Measurements from ENCODE around the gene PTPN23. TPM values are rescaled to one million over a fixed set of nuclear protein-coding genes. Genes with fewer than 3 reads are reported as not detected.

The PTPN23 gene
- total and polyA plus RNA-seq, 2 of the 13 experiments (the other 11 are each of a cell fraction or from before 2014, with no cell fraction given) = 2.3 to 3.7 TPM

DNA sequence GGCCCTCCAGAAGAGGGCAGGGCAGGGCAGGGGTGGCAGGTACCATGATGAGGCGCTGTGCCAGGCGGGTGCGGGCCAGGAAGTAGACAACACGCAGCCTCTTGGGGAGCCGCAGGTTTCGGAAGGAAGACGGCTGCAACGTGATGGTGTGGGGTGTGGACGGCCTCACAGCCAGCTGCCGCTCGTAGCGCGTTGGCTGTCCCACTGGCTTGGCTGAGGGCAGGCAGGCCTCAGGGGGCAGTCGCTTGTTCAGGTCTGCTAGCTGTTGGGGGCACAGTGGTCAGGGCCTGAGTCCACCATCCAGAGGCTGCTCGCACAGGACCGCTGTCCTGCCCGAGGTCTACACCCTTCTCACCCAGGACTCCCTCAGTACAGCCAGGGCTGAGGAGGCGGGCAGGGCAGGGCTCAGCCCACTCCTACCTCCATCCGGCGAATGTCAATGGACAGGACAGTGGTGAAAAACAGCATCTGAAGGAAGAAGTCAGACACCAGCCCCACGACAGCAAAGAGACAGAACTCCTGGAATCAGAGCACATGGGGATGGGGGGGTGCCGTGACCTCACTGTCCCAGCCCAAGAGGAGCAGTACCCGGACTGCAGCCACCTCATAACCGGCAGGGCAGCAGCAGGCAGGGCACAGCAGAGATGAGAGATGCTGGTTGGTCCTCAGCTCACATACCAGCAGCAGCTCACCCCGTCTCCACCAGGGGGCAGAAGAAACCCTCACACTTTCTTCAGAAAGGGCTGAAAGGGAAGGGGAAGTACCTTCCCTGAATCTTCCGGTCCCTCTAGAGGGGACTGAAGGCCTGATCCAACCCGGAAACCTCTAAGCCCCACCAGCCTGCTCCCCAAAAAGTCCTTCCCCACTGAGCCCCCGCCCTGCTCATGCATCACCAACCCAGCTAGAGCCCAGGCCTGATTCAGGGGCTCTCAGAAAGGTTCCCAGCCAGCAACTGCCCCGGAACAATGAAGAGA, 40.0 kb downstream of the PTPN23 start (continued):
- TF ChIP-seq ZNF484 (CRISPR knock-in tag; IDR thresholded peaks at IDR 0.05; ENCODE audit: borderline replicate concordance, low read depth) = no peak
- TF ChIP-seq ZNF839 (CRISPR knock-in tag; IDR thresholded peaks at IDR 0.05; ENCODE audit: borderline replicate concordance) = no peak
- TF ChIP-seq ZNF383 (CRISPR knock-in tag; IDR thresholded peaks at IDR 0.05; ENCODE audit: borderline replicate concordance) = no peak
- TF ChIP-seq TARDBP (CRISPR knock-in tag; IDR thresholded peaks at IDR 0.05) = no peak
- TF ChIP-seq SCMH1 (CRISPR knock-in tag; IDR thresholded peaks at IDR 0.05; ENCODE audit: borderline replicate concordance) = no peak
- no peak for TF ChIP-seq EEA1 (CRISPR knock-in tag; IDR thresholded peaks at IDR 0.05; ENCODE audit: borderline replicate concordance)
- TF ChIP-seq GABPB1 (CRISPR knock-in tag; IDR thresholded peaks at IDR 0.05) = no peak
- TF ChIP-seq HDAC2 (CRISPR knock-in tag; IDR thresholded peaks at IDR 0.05) = no peak
- no peak for TF ChIP-seq IRX3 (CRISPR knock-in tag; IDR thresholded peaks at IDR 0.05; ENCODE audit: borderline replicate concordance, low read depth)
- TF ChIP-seq, protein P1, sequence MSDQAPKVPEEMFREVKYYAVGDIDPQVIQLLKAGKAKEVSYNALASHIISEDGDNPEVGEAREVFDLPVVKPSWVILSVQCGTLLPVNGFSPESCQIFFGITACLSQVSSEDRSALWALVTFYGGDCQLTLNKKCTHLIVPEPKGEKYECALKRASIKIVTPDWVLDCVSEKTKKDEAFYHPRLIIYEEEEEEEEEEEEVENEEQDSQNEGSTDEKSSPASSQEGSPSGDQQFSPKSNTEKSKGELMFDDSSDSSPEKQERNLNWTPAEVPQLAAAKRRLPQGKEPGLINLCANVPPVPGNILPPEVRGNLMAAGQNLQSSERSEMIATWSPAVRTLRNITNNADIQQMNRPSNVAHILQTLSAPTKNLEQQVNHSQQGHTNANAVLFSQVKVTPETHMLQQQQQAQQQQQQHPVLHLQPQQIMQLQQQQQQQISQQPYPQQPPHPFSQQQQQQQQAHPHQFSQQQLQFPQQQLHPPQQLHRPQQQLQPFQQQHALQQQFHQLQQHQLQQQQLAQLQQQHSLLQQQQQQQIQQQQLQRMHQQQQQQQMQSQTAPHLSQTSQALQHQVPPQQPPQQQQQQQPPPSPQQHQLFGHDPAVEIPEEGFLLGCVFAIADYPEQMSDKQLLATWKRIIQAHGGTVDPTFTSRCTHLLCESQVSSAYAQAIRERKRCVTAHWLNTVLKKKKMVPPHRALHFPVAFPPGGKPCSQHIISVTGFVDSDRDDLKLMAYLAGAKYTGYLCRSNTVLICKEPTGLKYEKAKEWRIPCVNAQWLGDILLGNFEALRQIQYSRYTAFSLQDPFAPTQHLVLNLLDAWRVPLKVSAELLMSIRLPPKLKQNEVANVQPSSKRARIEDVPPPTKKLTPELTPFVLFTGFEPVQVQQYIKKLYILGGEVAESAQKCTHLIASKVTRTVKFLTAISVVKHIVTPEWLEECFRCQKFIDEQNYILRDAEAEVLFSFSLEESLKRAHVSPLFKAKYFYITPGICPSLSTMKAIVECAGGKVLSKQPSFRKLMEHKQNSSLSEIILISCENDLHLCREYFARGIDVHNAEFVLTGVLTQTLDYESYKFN (CRISPR knock-in tag; conservative IDR thresholded peaks at IDR 0.05) = no peak
- TF ChIP-seq TBX3 (IDR thresholded peaks at IDR 0.05; ENCODE audit: borderline replicate concordance) = no peak
- 0 out of 2 replicates have a peak, but pooled peaks have one; percentile 13 for TF ChIP-seq MYC (CRISPR knock-in tag; IDR thresholded peaks at IDR 0.05; ENCODE audit: borderline replicate concordance)
- TF ChIP-seq ZNF12 (CRISPR knock-in tag; IDR thresholded peaks at IDR 0.05) = no peak
- TF ChIP-seq HOXA9 (CRISPR knock-in tag; IDR thresholded peaks at IDR 0.05; ENCODE audit: borderline replicate concordance) = no peak
- TF ChIP-seq, protein P2, sequence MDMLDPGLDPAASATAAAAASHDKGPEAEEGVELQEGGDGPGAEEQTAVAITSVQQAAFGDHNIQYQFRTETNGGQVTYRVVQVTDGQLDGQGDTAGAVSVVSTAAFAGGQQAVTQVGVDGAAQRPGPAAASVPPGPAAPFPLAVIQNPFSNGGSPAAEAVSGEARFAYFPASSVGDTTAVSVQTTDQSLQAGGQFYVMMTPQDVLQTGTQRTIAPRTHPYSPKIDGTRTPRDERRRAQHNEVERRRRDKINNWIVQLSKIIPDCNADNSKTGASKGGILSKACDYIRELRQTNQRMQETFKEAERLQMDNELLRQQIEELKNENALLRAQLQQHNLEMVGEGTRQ (IDR thresholded peaks at IDR 0.05; ENCODE audit: low read depth, low read length) = no peak
- TF ChIP-seq, protein P2 (CRISPR knock-in tag; IDR thresholded peaks at IDR 0.05; ENCODE audit: borderline replicate concordance) = no peak
- TF ChIP-seq ZSCAN29 (CRISPR knock-in tag; conservative IDR thresholded peaks at IDR 0.05) = no peak
- TF ChIP-seq AGO2 (optimal IDR thresholded peaks at IDR 0.05; ENCODE audit: low read depth, low read length) = peak; percentile 84
- no peak for TF ChIP-seq ZSCAN22 (CRISPR knock-in tag; IDR thresholded peaks at IDR 0.05)
- 0 out of 2 replicates have a peak, but pooled peaks have one; percentile 58 for TF ChIP-seq ERF (CRISPR knock-in tag; IDR thresholded peaks at IDR 0.05)
- TF ChIP-seq ZNF496 (CRISPR knock-in tag; IDR thresholded peaks at IDR 0.05; ENCODE audit: insufficient replicate concordance) = no peak
- no peak for TF ChIP-seq ZNF33A (CRISPR knock-in tag; IDR thresholded peaks at IDR 0.05; ENCODE audit: borderline replicate concordance)
- TF ChIP-seq REPIN1 (CRISPR knock-in tag; IDR thresholded peaks at IDR 0.05; ENCODE audit: borderline replicate concordance, low read depth) = no peak
- TF ChIP-seq WIZ (CRISPR knock-in tag; IDR thresholded peaks at IDR 0.05) = no peak

All from HepG2 (cell line).